ENCODE results near the gene CIT. TPM values are rescaled to one million over a fixed set of nuclear protein-coding genes. Genes with fewer than 3 reads are reported as not detected.

The CIT gene
- total and polyA plus RNA-seq, 9 of the 15 experiments (the other 6 are each of a cell fraction or from before 2014, with no cell fraction given) = 1.1 to 46.7 (median 21.3) TPM

DNA sequence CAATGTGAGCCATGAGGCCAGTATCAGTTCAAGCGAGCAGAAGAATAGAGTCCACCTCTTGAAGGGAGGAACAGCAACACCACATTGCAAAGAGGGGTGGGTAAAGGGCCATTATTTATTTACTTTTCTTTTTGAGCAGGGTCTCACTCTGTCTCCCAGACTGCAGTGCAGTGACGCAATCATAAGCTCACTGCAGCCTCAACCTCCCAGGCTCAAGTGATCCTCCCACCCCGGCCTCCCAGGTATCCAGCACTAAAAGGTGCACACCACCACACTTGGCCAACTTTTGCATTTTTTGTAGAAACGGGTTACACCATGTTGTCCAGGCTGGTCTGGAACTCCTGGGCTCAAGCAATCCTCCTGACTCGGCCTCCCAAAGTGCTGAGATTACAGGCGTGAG lies 42.9 kb upstream of the CIT start (continued):
- TF ChIP-seq, protein P1, sequence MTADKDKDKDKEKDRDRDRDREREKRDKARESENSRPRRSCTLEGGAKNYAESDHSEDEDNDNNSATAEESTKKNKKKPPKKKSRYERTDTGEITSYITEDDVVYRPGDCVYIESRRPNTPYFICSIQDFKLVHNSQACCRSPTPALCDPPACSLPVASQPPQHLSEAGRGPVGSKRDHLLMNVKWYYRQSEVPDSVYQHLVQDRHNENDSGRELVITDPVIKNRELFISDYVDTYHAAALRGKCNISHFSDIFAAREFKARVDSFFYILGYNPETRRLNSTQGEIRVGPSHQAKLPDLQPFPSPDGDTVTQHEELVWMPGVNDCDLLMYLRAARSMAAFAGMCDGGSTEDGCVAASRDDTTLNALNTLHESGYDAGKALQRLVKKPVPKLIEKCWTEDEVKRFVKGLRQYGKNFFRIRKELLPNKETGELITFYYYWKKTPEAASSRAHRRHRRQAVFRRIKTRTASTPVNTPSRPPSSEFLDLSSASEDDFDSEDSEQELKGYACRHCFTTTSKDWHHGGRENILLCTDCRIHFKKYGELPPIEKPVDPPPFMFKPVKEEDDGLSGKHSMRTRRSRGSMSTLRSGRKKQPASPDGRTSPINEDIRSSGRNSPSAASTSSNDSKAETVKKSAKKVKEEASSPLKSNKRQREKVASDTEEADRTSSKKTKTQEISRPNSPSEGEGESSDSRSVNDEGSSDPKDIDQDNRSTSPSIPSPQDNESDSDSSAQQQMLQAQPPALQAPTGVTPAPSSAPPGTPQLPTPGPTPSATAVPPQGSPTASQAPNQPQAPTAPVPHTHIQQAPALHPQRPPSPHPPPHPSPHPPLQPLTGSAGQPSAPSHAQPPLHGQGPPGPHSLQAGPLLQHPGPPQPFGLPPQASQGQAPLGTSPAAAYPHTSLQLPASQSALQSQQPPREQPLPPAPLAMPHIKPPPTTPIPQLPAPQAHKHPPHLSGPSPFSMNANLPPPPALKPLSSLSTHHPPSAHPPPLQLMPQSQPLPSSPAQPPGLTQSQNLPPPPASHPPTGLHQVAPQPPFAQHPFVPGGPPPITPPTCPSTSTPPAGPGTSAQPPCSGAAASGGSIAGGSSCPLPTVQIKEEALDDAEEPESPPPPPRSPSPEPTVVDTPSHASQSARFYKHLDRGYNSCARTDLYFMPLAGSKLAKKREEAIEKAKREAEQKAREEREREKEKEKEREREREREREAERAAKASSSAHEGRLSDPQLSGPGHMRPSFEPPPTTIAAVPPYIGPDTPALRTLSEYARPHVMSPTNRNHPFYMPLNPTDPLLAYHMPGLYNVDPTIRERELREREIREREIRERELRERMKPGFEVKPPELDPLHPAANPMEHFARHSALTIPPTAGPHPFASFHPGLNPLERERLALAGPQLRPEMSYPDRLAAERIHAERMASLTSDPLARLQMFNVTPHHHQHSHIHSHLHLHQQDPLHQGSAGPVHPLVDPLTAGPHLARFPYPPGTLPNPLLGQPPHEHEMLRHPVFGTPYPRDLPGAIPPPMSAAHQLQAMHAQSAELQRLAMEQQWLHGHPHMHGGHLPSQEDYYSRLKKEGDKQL (CRISPR knock-in tag; IDR thresholded peaks at IDR 0.05; ENCODE audit: borderline replicate concordance) = no peak
- no peak for TF ChIP-seq MEIS2 (IDR thresholded peaks at IDR 0.05; ENCODE audit: partially characterized antibody)

DNA sequence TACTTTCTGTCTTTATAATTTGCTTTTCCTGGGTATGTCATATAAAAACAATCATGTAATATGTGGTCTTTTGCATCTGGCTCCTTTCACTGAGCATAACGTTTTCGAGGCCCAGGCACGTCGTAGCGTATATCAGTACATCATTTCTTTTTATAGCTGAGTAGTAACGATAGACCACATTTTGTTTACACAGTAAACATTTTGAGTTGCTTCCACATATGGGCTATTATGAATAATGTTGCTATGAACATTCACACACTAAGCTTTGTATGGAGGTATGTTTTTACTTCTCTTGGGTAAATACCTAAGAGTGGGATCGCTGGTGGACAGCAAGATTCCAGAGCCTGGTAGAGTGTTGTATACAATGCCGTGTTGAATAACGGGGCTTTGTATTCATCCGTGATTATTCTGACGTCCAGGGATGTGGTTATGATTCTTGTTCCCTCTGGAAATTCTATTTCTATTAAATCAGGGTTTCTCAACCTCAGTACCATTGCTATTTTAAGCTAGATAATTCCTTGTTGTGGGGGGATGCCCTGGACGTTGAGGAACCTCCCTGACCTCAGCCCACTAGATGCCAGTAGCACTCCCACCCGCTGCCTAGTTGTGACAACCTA lies 38.9 kb upstream of the CIT start:
- FAIRE-seq (no peak), DNase-seq (ENCODE audit: extremely low read depth in 1 of 4, low spot score in 3 of 4) (no peak), ATAC-seq (no peak)
- intact Hi-C loops (cut with micrococcal nuclease) = no loop called here
- ChIA-PET CTCF (ENCODE audit: low intra/inter-chr PET ratio) (no interaction called here), POLR2A (interaction anchor here (0.6 kb wide), 1 partner anchor 133 kb away, joined by 3 read pairs; no protein-coding TSS in a partner anchor)
- H3K4me2 ChIP-seq (ENCODE audit: insufficient read depth, low read length) = no peak overlapping the region
- H3K79me2 ChIP-seq (ENCODE audit: control insufficient read depth, insufficient read depth, low read length) = no peaks in the 10 kb centered on the region
- peaks cover 7 to 9% of the 10 kb centered on the region in 2 experiments; a peak in 2 of 5 replicates for H3K27me3 ChIP-seq (ENCODE audit: control insufficient read depth in 2 of 2, insufficient read depth in 2 of 2, low read length in 2 of 2)
- H2AFZ ChIP-seq (ENCODE audit: low read depth, low read length) = no peak overlapping the region
- no peak overlapping the region for H3K9ac ChIP-seq (ENCODE audit: insufficient read depth in 1 of 2, low read depth in 2 of 2, low read length in 2 of 2)
- no peak overlapping the region for H3K27ac ChIP-seq (ENCODE audit: extremely low read depth, low read depth, low read length)
- H3K36me3 ChIP-seq (ENCODE audit: control insufficient read depth, insufficient read depth, low read length) = no peaks in the 10 kb centered on the region
- no peaks in the 10 kb centered on the region; a peak in 1 of 5 replicates for H3K4me1 ChIP-seq (replicated peaks in 1 of 2; ENCODE audit: control insufficient read depth in 2 of 2, insufficient read depth in 2 of 2, low read length in 2 of 2)
- in situ Hi-C loops (cut with MboI) = no loop called here
- H3K9me3 ChIP-seq (replicated peaks; ENCODE audit: control insufficient read depth, insufficient read depth, low read depth, low read length) = no peaks in the 10 kb centered on the region
- no peak overlapping the region for H3K4me3 ChIP-seq
- BruUV-seq (replicated peaks) = no TSS peak
- no peaks in the 10 kb centered on the region for H4K20me1 ChIP-seq (replicated peaks; ENCODE audit: control insufficient read depth, insufficient read depth, low read length)
- no peaks in the 10 kb centered on the region for H3K9me1 ChIP-seq (ENCODE audit: control insufficient read depth, insufficient read depth, low read length)
- 3% methylated on average over 13 of the region's 13 CpGs for WGBS (ENCODE audit: insufficient coverage, low coverage, missing lambda C conversion rate)
- TF ChIP-seq, protein P2, sequence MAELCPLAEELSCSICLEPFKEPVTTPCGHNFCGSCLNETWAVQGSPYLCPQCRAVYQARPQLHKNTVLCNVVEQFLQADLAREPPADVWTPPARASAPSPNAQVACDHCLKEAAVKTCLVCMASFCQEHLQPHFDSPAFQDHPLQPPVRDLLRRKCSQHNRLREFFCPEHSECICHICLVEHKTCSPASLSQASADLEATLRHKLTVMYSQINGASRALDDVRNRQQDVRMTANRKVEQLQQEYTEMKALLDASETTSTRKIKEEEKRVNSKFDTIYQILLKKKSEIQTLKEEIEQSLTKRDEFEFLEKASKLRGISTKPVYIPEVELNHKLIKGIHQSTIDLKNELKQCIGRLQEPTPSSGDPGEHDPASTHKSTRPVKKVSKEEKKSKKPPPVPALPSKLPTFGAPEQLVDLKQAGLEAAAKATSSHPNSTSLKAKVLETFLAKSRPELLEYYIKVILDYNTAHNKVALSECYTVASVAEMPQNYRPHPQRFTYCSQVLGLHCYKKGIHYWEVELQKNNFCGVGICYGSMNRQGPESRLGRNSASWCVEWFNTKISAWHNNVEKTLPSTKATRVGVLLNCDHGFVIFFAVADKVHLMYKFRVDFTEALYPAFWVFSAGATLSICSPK (IDR thresholded peaks at IDR 0.05; ENCODE audit: borderline replicate concordance) = no peak
- TF ChIP-seq, protein P3, sequence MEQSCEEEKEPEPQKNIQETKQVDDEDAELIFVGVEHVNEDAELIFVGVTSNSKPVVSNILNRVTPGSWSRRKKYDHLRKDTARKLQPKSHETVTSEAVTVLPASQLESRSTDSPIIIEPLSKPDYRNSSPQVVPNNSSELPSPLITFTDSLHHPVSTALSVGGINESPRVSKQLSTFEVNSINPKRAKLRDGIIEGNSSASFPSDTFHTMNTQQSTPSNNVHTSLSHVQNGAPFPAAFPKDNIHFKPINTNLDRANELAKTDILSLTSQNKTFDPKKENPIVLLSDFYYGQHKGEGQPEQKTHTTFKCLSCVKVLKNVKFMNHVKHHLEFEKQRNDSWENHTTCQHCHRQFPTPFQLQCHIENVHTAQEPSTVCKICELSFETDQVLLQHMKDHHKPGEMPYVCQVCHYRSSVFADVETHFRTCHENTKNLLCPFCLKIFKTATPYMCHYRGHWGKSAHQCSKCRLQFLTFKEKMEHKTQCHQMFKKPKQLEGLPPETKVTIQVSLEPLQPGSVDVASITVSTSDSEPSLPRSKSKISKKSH (CRISPR knock-in tag; IDR thresholded peaks at IDR 0.05) = no peak
- TF ChIP-seq CXXC5 (CRISPR knock-in tag; IDR thresholded peaks at IDR 0.05) = no peak
- no peak for TF ChIP-seq HNRNPLL (IDR thresholded peaks at IDR 0.05; ENCODE audit: low read depth, low read length, poor library complexity, severe bottlenecking)
- TF ChIP-seq, protein P4, sequence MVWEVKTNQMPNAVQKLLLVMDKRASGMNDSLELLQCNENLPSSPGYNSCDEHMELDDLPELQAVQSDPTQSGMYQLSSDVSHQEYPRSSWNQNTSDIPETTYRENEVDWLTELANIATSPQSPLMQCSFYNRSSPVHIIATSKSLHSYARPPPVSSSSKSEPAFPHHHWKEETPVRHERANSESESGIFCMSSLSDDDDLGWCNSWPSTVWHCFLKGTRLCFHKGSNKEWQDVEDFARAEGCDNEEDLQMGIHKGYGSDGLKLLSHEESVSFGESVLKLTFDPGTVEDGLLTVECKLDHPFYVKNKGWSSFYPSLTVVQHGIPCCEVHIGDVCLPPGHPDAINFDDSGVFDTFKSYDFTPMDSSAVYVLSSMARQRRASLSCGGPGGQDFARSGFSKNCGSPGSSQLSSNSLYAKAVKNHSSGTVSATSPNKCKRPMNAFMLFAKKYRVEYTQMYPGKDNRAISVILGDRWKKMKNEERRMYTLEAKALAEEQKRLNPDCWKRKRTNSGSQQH (CRISPR knock-in tag; IDR thresholded peaks at IDR 0.05) = no peak

Data from K562 (cell line).